HG02623 (cell line): Measurements from ENCODE around the gene HSPB1.
"Not testable (repeated sequence)": the region's sequence is repeated elsewhere in the genome, so short reads cannot be mapped to it uniquely, and the experiment has no call there.

Experiments
- ATAC-seq: cut with Tn5 transposase; IDR thresholded peaks from one replicate; pipeline ENCODE4 v1.9.1; 2021; ENCODE audit warnings: moderate library complexity; ENCODE audit not compliant: unreplicated experiment

The HSPB1 gene

GRCh38 chr7:76303202-76304147 lies 1.0 kb downstream of the HSPB1 start:
- ATAC-seq = peak; percentile 42

GRCh38 chr7:76304888-76305375 lies 2.5 kb downstream of the HSPB1 start:
- no peak for ATAC-seq

GRCh38 chr7:76308874-76309273 lies 6.4 kb downstream of the HSPB1 start:
- ATAC-seq = not testable (repeated sequence)

- not testable (repeated sequence) for ATAC-seq
Measured at GRCh38 chr7:76309341-76310101, 7.0 kb downstream of the HSPB1 start.

GRCh38 chr7:76310102-76310957 lies 7.9 kb downstream of the HSPB1 start:
- ATAC-seq = no peak

- not testable (repeated sequence) for ATAC-seq
Measured at GRCh38 chr7:76311838-76312237, 9.4 kb downstream of the HSPB1 start.

- peak; percentile 33 for ATAC-seq
Measured at GRCh38 chr7:76314042-76314721, 11.7 kb downstream of the HSPB1 start.

GRCh38 chr7:76314740-76315139 lies 12.3 kb downstream of the HSPB1 start:
- not testable (repeated sequence) for ATAC-seq

- ATAC-seq = no peak
Measured at GRCh38 chr7:76315364-76315763, 12.9 kb downstream of the HSPB1 start.

- no peak for ATAC-seq
Measured at GRCh38 chr7:76316984-76317781, 14.7 kb downstream of the HSPB1 start.

- peak; percentile 92 for ATAC-seq
Measured at GRCh38 chr7:76317782-76318487, 15.5 kb downstream of the HSPB1 start.

- ATAC-seq = peak; percentile 29
Measured at GRCh38 chr7:76318488-76319353, 16.2 kb downstream of the HSPB1 start.

GRCh38 chr7:76325092-76325491 lies 22.6 kb downstream of the HSPB1 start:
- no peak for ATAC-seq

- no peak for ATAC-seq
Measured at GRCh38 chr7:76325811-76326210, 23.3 kb downstream of the HSPB1 start.

GRCh38 chr7:76326646-76327233 lies 24.3 kb downstream of the HSPB1 start:
- ATAC-seq = no peak

- no peak for ATAC-seq
Measured at GRCh38 chr7:76327610-76328009, 25.1 kb downstream of the HSPB1 start.

- ATAC-seq = no peak
Measured at GRCh38 chr7:76328389-76328788, 25.9 kb downstream of the HSPB1 start.
